Measurements from ENCODE around the gene PCDHGA1. TPM values are rescaled to one million over a fixed set of nuclear protein-coding genes. Genes with fewer than 3 reads are reported as not detected.
A peak's percentile ranks its signal among the peaks of the same experiment; 100 is the strongest.

PCDHGA1 gene
- polyA plus RNA-seq, 3 donors, result not detected

DNA sequence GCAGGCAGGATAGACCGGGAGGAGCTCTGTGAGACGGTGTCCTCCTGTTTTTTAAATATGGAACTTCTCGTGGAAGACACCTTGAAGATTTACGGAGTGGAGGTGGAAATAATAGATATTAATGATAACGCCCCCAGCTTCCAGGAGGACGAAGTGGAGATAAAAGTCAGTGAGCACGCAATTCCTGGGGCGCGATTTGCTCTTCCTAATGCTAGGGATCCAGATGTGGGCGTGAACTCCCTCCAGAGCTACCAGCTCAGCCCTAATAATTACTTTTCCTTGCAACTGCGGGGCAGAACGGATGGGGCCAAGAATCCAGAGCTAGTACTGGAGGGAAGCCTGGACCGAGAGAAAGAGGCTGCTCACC lies 91.2 kb downstream of the PCDHGA1 start:
- peaks cover 80 to 100% of the 10 kb centered on the region in 2 donors for H3K27me3 ChIP-seq (ENCODE audit: control insufficient read depth in 2 of 2, insufficient read depth in 2 of 2, low read length in 2 of 2)
- peak overlapping the region; percentile 84 for H2AFZ ChIP-seq (ENCODE audit: insufficient read depth, low read depth, low read length, poor library complexity, severe bottlenecking)
- peak overlapping the region in 2 of 7 donors; percentile 41 to 73 for H3K27ac Mint-ChIP-seq
- no peaks in the 10 kb centered on the region for H4K20me1 ChIP-seq (ENCODE audit: insufficient read depth, low read length)
- no peaks in the 10 kb centered on the region for H3K36me3 ChIP-seq (replicated peaks in 1 of 2; ENCODE audit: control insufficient read depth in 1 of 2, insufficient read depth in 2 of 2, low read length in 2 of 2)
- no peak overlapping the region for H3K9ac ChIP-seq (ENCODE audit: insufficient read depth, low read length, poor library complexity, severe bottlenecking)
- peaks cover 41 to 47% of the 10 kb centered on the region in 2 donors for H3K9me3 ChIP-seq (replicated peaks in 1 of 2; ENCODE audit: control insufficient read depth in 1 of 2, insufficient read depth in 1 of 2, low read length in 2 of 2)
- no peak overlapping the region for H3K27ac ChIP-seq (ENCODE audit: low read depth in 1 of 2, low read length in 2 of 2)
- peak overlapping the region; percentile 37 to 77 (median 54) for H3K4me3 ChIP-seq (replicated peaks in 1 of 3; ENCODE audit: low read depth in 2 of 3, low read length in 3 of 3)
- peaks cover 19 to 61% (median 54%) of the 10 kb centered on the region in 7 donors for H3K9me3 Mint-ChIP-seq
- WGBS (ENCODE audit: insufficient coverage), result 7% methylated on average over 5 of the region's 13 CpGs
- TF ChIP-seq, protein P1, sequence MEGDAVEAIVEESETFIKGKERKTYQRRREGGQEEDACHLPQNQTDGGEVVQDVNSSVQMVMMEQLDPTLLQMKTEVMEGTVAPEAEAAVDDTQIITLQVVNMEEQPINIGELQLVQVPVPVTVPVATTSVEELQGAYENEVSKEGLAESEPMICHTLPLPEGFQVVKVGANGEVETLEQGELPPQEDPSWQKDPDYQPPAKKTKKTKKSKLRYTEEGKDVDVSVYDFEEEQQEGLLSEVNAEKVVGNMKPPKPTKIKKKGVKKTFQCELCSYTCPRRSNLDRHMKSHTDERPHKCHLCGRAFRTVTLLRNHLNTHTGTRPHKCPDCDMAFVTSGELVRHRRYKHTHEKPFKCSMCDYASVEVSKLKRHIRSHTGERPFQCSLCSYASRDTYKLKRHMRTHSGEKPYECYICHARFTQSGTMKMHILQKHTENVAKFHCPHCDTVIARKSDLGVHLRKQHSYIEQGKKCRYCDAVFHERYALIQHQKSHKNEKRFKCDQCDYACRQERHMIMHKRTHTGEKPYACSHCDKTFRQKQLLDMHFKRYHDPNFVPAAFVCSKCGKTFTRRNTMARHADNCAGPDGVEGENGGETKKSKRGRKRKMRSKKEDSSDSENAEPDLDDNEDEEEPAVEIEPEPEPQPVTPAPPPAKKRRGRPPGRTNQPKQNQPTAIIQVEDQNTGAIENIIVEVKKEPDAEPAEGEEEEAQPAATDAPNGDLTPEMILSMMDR (IDR thresholded peaks at IDR 0.05), result no peak
- H3K79me2 ChIP-seq (ENCODE audit: insufficient read depth, low read length), result no peaks in the 10 kb centered on the region
- H3K4me3 Mint-ChIP-seq, result peak overlapping the region; percentile 84 to 92
- H3K4me2 ChIP-seq (replicated peaks; ENCODE audit: extremely low read depth, low read length, poor library complexity, severe bottlenecking), result peak overlapping the region; percentile 89
- peaks cover 76 to 89% (median 85%) of the 10 kb centered on the region in 3 donors for H3K27me3 Mint-ChIP-seq (ENCODE audit: low read depth in 3 of 3)
- no peak for DNase-seq
- peaks cover 7 to 30% of the 10 kb centered on the region in 2 donors for H3K36me3 Mint-ChIP-seq
- intact Hi-C loops (cut with micrococcal nuclease), result loop anchor here (5.0 kb wide), 2 partner anchors 136 to 141 kb away; no protein-coding TSS in a partner anchor
- peaks cover 32% of the 10 kb centered on the region for H3K4me1 Mint-ChIP-seq
- H3K4me1 ChIP-seq (ENCODE audit: control insufficient read depth in 1 of 2, insufficient read depth in 2 of 2, low read length in 2 of 2), result peaks cover 19 to 21% of the 10 kb centered on the region in 2 donors

DNA sequence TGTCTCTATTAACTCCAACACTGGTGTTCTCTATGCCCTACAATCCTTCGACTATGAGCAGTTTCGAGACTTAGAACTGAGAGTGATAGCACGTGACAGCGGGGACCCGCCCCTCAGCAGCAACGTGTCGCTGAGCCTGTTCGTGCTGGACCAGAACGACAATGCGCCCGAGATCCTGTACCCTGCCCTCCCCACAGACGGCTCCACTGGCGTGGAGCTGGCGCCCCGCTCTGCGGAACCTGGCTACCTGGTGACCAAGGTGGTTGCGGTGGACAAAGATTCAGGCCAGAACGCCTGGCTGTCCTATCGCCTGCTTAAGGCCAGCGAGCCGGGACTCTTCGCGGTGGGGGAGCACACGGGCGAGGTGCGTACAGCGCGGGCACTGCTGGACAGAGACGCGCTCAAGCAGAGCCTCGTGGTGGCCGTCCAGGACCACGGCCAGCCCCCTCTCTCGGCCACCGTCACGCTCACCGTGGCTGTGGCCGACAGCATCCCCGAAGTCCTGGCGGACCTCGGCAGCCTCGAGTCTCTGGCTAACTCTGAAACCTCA lies 92.5 kb downstream of the PCDHGA1 start:
- Mint-ChIP-seq H3K4me1 (peaks cover 28% of the 10 kb centered on the region), H3K9me3 (peaks cover 22 to 63% (median 59%) of the 10 kb centered on the region in 7 donors), H3K36me3 (peaks cover 7 to 30% of the 10 kb centered on the region in 2 donors), H3K4me3 (peak overlapping the region in 1 of 2 donors; percentile 77), H3K27ac (no peak overlapping the region), H3K27me3 (ENCODE audit: low read depth in 3 of 3) (peaks cover 79 to 97% (median 90%) of the 10 kb centered on the region in 3 donors)
- peaks cover 83 to 100% of the 10 kb centered on the region in 2 donors for H3K27me3 ChIP-seq (ENCODE audit: control insufficient read depth in 2 of 2, insufficient read depth in 2 of 2, low read length in 2 of 2)
- H3K9me3 ChIP-seq (replicated peaks in 1 of 2; ENCODE audit: control insufficient read depth in 1 of 2, insufficient read depth in 1 of 2, low read length in 2 of 2), result peaks cover 51 to 60% of the 10 kb centered on the region in 2 donors
- intact Hi-C loops (cut with micrococcal nuclease), result loop anchor here (5.0 kb wide), 2 partner anchors 134 to 139 kb away; no protein-coding TSS in a partner anchor
- no peaks in the 10 kb centered on the region for H3K79me2 ChIP-seq (ENCODE audit: insufficient read depth, low read length)
- no peak overlapping the region for H3K4me2 ChIP-seq (replicated peaks; ENCODE audit: extremely low read depth, low read length, poor library complexity, severe bottlenecking)
- H4K20me1 ChIP-seq (ENCODE audit: insufficient read depth, low read length), result no peaks in the 10 kb centered on the region
- H3K36me3 ChIP-seq (replicated peaks in 1 of 2; ENCODE audit: control insufficient read depth in 1 of 2, insufficient read depth in 2 of 2, low read length in 2 of 2), result no peaks in the 10 kb centered on the region
- WGBS (ENCODE audit: insufficient coverage), result 30% methylated on average over 42 of the region's 42 CpGs
- no peak overlapping the region for H2AFZ ChIP-seq (ENCODE audit: insufficient read depth, low read depth, low read length, poor library complexity, severe bottlenecking)
- H3K4me1 ChIP-seq (ENCODE audit: control insufficient read depth in 1 of 2, insufficient read depth in 2 of 2, low read length in 2 of 2), result peaks cover 16 to 17% of the 10 kb centered on the region in 2 donors
- no peak for DNase-seq
- no peak overlapping the region for H3K27ac ChIP-seq (ENCODE audit: low read depth in 1 of 2, low read length in 2 of 2)
- no peak overlapping the region for H3K9ac ChIP-seq (ENCODE audit: insufficient read depth, low read length, poor library complexity, severe bottlenecking)
- H3K4me3 ChIP-seq (replicated peaks in 1 of 3; ENCODE audit: low read depth in 2 of 3, low read length in 3 of 3), result no peak overlapping the region
- TF ChIP-seq, protein P1 (IDR thresholded peaks at IDR 0.05), result no peak

All from CD14-positive monocyte (primary cell).